Kidney (tissue), 14 donors: ENCODE measurements around the gene STUB1. TPM values are rescaled to one million over a fixed set of nuclear protein-coding genes. Genes with fewer than 3 reads are reported as not detected.

Experiments
- DNase-seq, 5 donors: peaks; one replicate each; pipeline ENCODE4 v3.0.0-alpha.2; 2013 to 2020
- FAIRE-seq: peaks from 2 replicates; lab custom pipeline; 2012; peaks lifted over from hg19 to GRCh38; lab: Jason Lieb, UNC
- H3K27ac ChIP-seq, 2 donors: one replicate each; pipeline ENCODE4 v1.7.0; 2013; ENCODE audit warnings: low read depth in 2 of 2, low read length in 2 of 2, inconsistent platforms in 1 of 2
- H3K27me3 ChIP-seq: one replicate; pipeline ENCODE4 v1.7.1; 2013; ENCODE audit warnings: low read length, inconsistent platforms; ENCODE audit not compliant: control insufficient read depth, insufficient read depth
- H3K36me3 ChIP-seq, 3 donors: one replicate each; pipeline versions ENCODE4 v1.7.0 to v1.7.1; 2013; ENCODE audit warnings: low read length in 3 of 3, control low read depth in 1 of 3, inconsistent platforms in 1 of 3; ENCODE audit not compliant: insufficient read depth in 3 of 3, control insufficient read depth in 2 of 3
- H3K4me1 ChIP-seq, 3 donors: one replicate each; pipeline versions ENCODE4 v1.7.0 to v1.7.1; 2013; ENCODE audit warnings: low read length in 3 of 3, inconsistent platforms in 1 of 3, low read depth in 1 of 3; ENCODE audit not compliant: control insufficient read depth in 2 of 3, insufficient read depth in 2 of 3
- H3K4me3 ChIP-seq, 3 donors: one replicate each; pipeline versions ENCODE4 v1.7.0 to v1.8.1; 2013; ENCODE audit warnings: low read length in 3 of 3, control low read depth in 1 of 3, inconsistent platforms in 1 of 3
- H3K9ac ChIP-seq, 3 donors: one replicate each; pipeline versions ENCODE4 v1.7.0 to v1.7.1; 2013; ENCODE audit warnings: low read length in 3 of 3, control low read depth in 1 of 3, inconsistent platforms in 1 of 3
- H3K9me3 ChIP-seq, 3 donors: one replicate each; pipeline versions ENCODE4 v1.7.0 to v1.7.1; 2013; ENCODE audit warnings: low read length in 3 of 3, control low read depth in 1 of 3, inconsistent platforms in 1 of 3; ENCODE audit not compliant: control insufficient read depth in 2 of 3, insufficient read depth in 1 of 3
- intact Hi-C: fragments of 100-400 bp; cut with DNase I; formaldehyde crosslinking; loops from one replicate; pipeline ENCODE4 v1.11.1; 2022
- polyA plus RNA-seq: library from polyadenylated mRNA; stranded (reverse); fragments of 350-450 nt; fragmentation: Illumina TruSeq; extraction: RNeasy Lipid Tissue Mini Kit (QIAGEN cat#74804); gene quantifications from one replicate; pipeline ENCODE4 v1.2.3, GENCODE V29; 2014; ENCODE audit warnings: low read depth, low replicate concordance; ENCODE audit not compliant: insufficient read depth
- total RNA-seq: library from RNA; stranded (reverse); fragmentation: NEBNext Ultra II Directional; extraction: Animal tissue kit (Norgen Biotek cat#: 25700); gene quantifications from one replicate; pipeline ENCODE4 v1.2.1, GENCODE V29; 2021
- TF ChIP-seq, protein P1 (sequence below): IDR thresholded peaks from 3 replicates; pipeline ENCODE4 v1.5.1; 2012; ENCODE audit warnings: mild to moderate bottlenecking, moderate library complexity, borderline replicate concordance; ENCODE audit not compliant: insufficient read depth; ENCODE audit errors: extremely low read depth
- donor health status: control.
- donor health status: control.
- donor health status: control.
- donor health status: control.
- donor health status: control.
- donor health status: DM: yes; HTN: yes; CAD: no.
- donor health status: Normal renal cell carcinoma (clear cell type).

The STUB1 gene
- total and polyA plus RNA-seq, 2 donors from 2014 or later: 92.9 to 218 TPM

GRCh38 chr16:705431-706188, 25.4 kb downstream of the STUB1 start, which contains the start of gene FBXL16:
Gene FBXL16, minus strand, starts transcription at chr16:705801. Its CDS starts 8,396 bp downstream, at chr16:697405.
- intact Hi-C loops: no loop called here
- H3K27ac ChIP-seq: no peak within 1 kb of the TSS
- no peak within 1 kb of the TSS for H3K4me3 ChIP-seq
- H3K4me1 ChIP-seq: no peaks in the 10 kb centered on the region
- peaks cover 26% of the 10 kb centered on the region for H3K27me3 ChIP-seq
- DNase-seq: no peak
- no peak for FAIRE-seq
- H3K9me3 ChIP-seq: no peaks in the 10 kb centered on the region
- TF ChIP-seq, protein P1, sequence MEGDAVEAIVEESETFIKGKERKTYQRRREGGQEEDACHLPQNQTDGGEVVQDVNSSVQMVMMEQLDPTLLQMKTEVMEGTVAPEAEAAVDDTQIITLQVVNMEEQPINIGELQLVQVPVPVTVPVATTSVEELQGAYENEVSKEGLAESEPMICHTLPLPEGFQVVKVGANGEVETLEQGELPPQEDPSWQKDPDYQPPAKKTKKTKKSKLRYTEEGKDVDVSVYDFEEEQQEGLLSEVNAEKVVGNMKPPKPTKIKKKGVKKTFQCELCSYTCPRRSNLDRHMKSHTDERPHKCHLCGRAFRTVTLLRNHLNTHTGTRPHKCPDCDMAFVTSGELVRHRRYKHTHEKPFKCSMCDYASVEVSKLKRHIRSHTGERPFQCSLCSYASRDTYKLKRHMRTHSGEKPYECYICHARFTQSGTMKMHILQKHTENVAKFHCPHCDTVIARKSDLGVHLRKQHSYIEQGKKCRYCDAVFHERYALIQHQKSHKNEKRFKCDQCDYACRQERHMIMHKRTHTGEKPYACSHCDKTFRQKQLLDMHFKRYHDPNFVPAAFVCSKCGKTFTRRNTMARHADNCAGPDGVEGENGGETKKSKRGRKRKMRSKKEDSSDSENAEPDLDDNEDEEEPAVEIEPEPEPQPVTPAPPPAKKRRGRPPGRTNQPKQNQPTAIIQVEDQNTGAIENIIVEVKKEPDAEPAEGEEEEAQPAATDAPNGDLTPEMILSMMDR: no peak
- H3K9ac ChIP-seq: no peak within 1 kb of the TSS
- no peaks in the 10 kb centered on the region for H3K36me3 ChIP-seq

GRCh38 chr16:706189-707061, 26.2 kb downstream of the STUB1 start:
- FAIRE-seq: no peak
- Histone ChIP-seq H3K36me3 (no peaks in the 10 kb centered on the region), H3K9me3 (no peaks in the 10 kb centered on the region), H3K9ac (no peak overlapping the region), H3K27me3 (peaks cover 26% of the 10 kb centered on the region), H3K4me1 (no peaks in the 10 kb centered on the region), H3K4me3 (no peak overlapping the region), H3K27ac (no peak overlapping the region)
- TF ChIP-seq, protein P1: no peak
- intact Hi-C loops: no loop called here
- DNase-seq: peak in 1 of 5 donors; percentile 36

DNA sequence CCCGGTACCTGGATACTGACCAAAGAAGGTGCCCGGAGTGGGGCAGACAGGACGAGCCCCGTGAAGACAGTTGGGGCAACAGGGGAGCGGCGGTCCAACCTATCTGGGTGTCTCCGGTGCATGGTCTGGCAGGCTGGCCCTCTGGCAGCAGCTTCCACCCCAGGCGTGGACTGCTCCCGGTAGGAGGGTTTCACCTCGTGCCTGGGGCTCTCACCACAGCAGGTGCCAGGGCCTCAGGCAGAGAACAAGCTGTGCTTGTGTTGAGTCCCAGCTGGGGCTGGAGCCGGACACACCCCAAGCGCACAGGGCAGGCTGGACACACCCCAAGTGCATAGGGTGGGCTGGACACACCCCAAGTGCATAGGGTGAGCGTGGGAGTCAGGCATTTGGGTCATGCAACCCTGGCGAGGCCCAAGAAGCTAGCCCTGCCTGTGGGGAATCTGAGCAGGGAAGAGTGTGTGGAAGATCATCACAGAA, 26.9 kb downstream of the STUB1 start:
- intact Hi-C loops: no loop called here
- FAIRE-seq (no peak), DNase-seq (no peak)
- no peak overlapping the region for H3K27ac ChIP-seq
- no peaks in the 10 kb centered on the region for H3K9me3 ChIP-seq
- no peak overlapping the region for H3K4me3 ChIP-seq
- H3K9ac ChIP-seq: no peak overlapping the region
- peaks cover 0 to 2% (median 0%) of the 10 kb centered on the region in 3 donors for H3K4me1 ChIP-seq
- peaks cover 25% of the 10 kb centered on the region for H3K27me3 ChIP-seq
- TF ChIP-seq, protein P1: no peak
- no peaks in the 10 kb centered on the region for H3K36me3 ChIP-seq
